SK-N-SH treated with all-trans-retinoic acid at 6 μM for 48 hours (cell line): Measurements from ENCODE around the gene CRYGB.
"Not testable (repeated sequence)": the region's sequence is repeated elsewhere in the genome, so short reads cannot be mapped to it uniquely, and the experiment has no call there.

Experiments used
- ATAC-seq: fragments of 200-7000 bp; cut with Tn5 transposase; 3 replicates; pipeline ENCODE4 v1.9.1; 2020; ENCODE audit warnings: mild to moderate bottlenecking, moderate library complexity
- ARNTL ChIP-seq: fragments of 450-650 bp; formaldehyde crosslinking; IDR thresholded peaks from 2 replicates; pipeline ENCODE4 v1.5.0; 2020; ENCODE audit warnings: low read depth, mild to moderate bottlenecking, moderate library complexity, borderline replicate concordance
- BACH2 ChIP-seq: fragments of 250-450 bp; sonication (Bioruptor Pico); IDR thresholded peaks from 2 replicates; pipeline ENCODE4 v1.9.0; 2021; ENCODE audit warnings: mild to moderate bottlenecking, borderline replicate concordance
- CREB5 ChIP-seq: fragments of 250-450 bp; sonication (Bioruptor Pico); IDR thresholded peaks from 2 replicates; pipeline ENCODE4 v1.5.1; 2020; ENCODE audit warnings: low read depth, mild to moderate bottlenecking, moderate library complexity
- CSRNP3 ChIP-seq: fragments of 250-450 bp; sonication (Bioruptor Pico); IDR thresholded peaks from 2 replicates; pipeline ENCODE4 v1.5.1; 2021; ENCODE audit warnings: mild to moderate bottlenecking, moderate library complexity
- ESRRG ChIP-seq: fragments of 250-450 bp; sonication (Bioruptor Pico); IDR thresholded peaks from 2 replicates; pipeline ENCODE4 v1.6.1; 2021; ENCODE audit warnings: mild to moderate bottlenecking
- GLIS3 ChIP-seq: fragments of 250-450 bp; sonication (Bioruptor Pico); IDR thresholded peaks from 2 replicates; pipeline ENCODE4 v1.5.0; 2020; ENCODE audit warnings: mild to moderate bottlenecking, moderate library complexity
- ISL1 ChIP-seq: fragments of 250-450 bp; sonication (Bioruptor Pico); IDR thresholded peaks from 2 replicates; pipeline ENCODE4 v2.1.2; 2022; ENCODE audit warnings: mild to moderate bottlenecking, moderate library complexity
- PATZ1 ChIP-seq: fragments of 250-450 bp; sonication (Bioruptor Pico); IDR thresholded peaks from 2 replicates; pipeline ENCODE4 v1.8.0; 2020; ENCODE audit warnings: mild to moderate bottlenecking, moderate library complexity, borderline replicate concordance
- POU6F1 ChIP-seq: fragments of 250-450 bp; sonication (Bioruptor Pico); IDR thresholded peaks from 2 replicates; pipeline ENCODE4 v1.8.0; 2021; ENCODE audit warnings: low read depth, mild to moderate bottlenecking, moderate library complexity, borderline replicate concordance
- PPARA ChIP-seq: fragments of 250-450 bp; sonication (Bioruptor Pico); IDR thresholded peaks from 2 replicates; pipeline ENCODE4 v1.5.0; 2020; ENCODE audit warnings: mild to moderate bottlenecking, borderline replicate concordance
- RARB ChIP-seq: fragments of 250-450 bp; sonication (Bioruptor Pico); IDR thresholded peaks from 2 replicates; pipeline ENCODE4 v1.8.0; 2021; ENCODE audit warnings: mild to moderate bottlenecking, moderate library complexity
- SNAI2 ChIP-seq: fragments of 250-450 bp; sonication (Bioruptor Pico); IDR thresholded peaks from 2 replicates; pipeline ENCODE4 v1.5.0; 2020; ENCODE audit warnings: mild to moderate bottlenecking, moderate library complexity
- TOX ChIP-seq: fragments of 250-450 bp; sonication (Bioruptor Pico); IDR thresholded peaks from 2 replicates; pipeline ENCODE4 v1.8.0; 2021; ENCODE audit warnings: mild to moderate bottlenecking, moderate library complexity, borderline replicate concordance
- ZC3H10 ChIP-seq: fragments of 250-450 bp; sonication (Bioruptor Pico); IDR thresholded peaks from 2 replicates; pipeline ENCODE4 v1.5.1; 2021; ENCODE audit warnings: mild to moderate bottlenecking, moderate library complexity
- ZFP3 ChIP-seq: fragments of 250-450 bp; sonication (Bioruptor Pico); IDR thresholded peaks from 2 replicates; pipeline ENCODE4 v1.5.0; 2020; ENCODE audit warnings: mild to moderate bottlenecking, moderate library complexity
- ZFP30 ChIP-seq: fragments of 450-650 bp; formaldehyde crosslinking; IDR thresholded peaks from 2 replicates; pipeline ENCODE4 v1.5.0; 2022; ENCODE audit warnings: mild to moderate bottlenecking, moderate library complexity
- TF ChIP-seq, protein P1 (sequence below): fragments of 250-450 bp; sonication (Bioruptor Pico); IDR thresholded peaks from 2 replicates; pipeline ENCODE4 v1.5.0; 2020; ENCODE audit warnings: mild to moderate bottlenecking, moderate library complexity

The CRYGB gene

GRCh38 chr2:208118918-208119317 lies 27.0 kb downstream of the CRYGB start:
- no peak for ATAC-seq
- TF ChIP-seq CSRNP3 (CRISPR knock-in tag) (no peak), ZFP3 (CRISPR knock-in tag) (no peak), GLIS3 (CRISPR knock-in tag) (no peak), PPARA (CRISPR knock-in tag) (no peak), PATZ1 (CRISPR knock-in tag) (no peak), BACH2 (CRISPR knock-in tag) (no peak), SNAI2 (CRISPR knock-in tag) (no peak), POU6F1 (CRISPR knock-in tag) (no peak), ZC3H10 (CRISPR knock-in tag) (no peak), ARNTL (CRISPR knock-in tag) (no peak), RARB (CRISPR knock-in tag) (no peak)
- TF ChIP-seq, protein P1, sequence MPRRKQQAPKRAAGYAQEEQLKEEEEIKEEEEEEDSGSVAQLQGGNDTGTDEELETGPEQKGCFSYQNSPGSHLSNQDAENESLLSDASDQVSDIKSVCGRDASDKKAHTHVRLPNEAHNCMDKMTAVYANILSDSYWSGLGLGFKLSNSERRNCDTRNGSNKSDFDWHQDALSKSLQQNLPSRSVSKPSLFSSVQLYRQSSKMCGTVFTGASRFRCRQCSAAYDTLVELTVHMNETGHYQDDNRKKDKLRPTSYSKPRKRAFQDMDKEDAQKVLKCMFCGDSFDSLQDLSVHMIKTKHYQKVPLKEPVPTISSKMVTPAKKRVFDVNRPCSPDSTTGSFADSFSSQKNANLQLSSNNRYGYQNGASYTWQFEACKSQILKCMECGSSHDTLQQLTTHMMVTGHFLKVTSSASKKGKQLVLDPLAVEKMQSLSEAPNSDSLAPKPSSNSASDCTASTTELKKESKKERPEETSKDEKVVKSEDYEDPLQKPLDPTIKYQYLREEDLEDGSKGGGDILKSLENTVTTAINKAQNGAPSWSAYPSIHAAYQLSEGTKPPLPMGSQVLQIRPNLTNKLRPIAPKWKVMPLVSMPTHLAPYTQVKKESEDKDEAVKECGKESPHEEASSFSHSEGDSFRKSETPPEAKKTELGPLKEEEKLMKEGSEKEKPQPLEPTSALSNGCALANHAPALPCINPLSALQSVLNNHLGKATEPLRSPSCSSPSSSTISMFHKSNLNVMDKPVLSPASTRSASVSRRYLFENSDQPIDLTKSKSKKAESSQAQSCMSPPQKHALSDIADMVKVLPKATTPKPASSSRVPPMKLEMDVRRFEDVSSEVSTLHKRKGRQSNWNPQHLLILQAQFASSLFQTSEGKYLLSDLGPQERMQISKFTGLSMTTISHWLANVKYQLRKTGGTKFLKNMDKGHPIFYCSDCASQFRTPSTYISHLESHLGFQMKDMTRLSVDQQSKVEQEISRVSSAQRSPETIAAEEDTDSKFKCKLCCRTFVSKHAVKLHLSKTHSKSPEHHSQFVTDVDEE (CRISPR knock-in tag): no peak

DNA sequence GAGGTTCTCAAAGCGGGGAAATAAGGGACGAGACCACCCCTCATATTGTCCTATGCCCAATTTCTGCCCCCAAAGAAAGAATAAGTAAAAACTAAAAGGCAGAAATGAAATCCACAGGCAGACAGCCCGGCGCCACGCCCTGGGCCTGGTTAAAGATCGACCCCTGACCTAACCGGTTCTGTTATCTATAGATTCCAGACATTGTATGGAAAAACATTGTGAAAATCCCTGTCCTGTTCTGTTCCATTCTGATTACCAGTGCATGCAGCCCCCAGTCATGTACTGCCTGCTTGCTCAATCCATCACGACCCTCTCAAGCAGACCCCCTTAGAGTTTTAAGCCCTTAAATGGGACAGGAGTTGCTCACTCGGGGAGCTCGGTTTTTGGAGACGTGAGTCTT lies 28.6 kb downstream of the CRYGB start:
- not testable (repeated sequence) for ATAC-seq

GRCh38 chr2:208112969-208113368 lies 33.0 kb downstream of the CRYGB start:
- ATAC-seq: no peak
- TF ChIP-seq ZC3H10 (CRISPR knock-in tag) (no peak), GLIS3 (CRISPR knock-in tag) (no peak), TOX (no peak), RARB (CRISPR knock-in tag) (no peak), CSRNP3 (CRISPR knock-in tag) (no peak), ARNTL (CRISPR knock-in tag) (no peak), ISL1 (CRISPR knock-in tag) (no peak), SNAI2 (CRISPR knock-in tag) (no peak), ZFP30 (CRISPR knock-in tag) (no peak), ESRRG (CRISPR knock-in tag) (no peak), CREB5 (no peak)
- TF ChIP-seq, all 23 proteins: peak for 0

DNA sequence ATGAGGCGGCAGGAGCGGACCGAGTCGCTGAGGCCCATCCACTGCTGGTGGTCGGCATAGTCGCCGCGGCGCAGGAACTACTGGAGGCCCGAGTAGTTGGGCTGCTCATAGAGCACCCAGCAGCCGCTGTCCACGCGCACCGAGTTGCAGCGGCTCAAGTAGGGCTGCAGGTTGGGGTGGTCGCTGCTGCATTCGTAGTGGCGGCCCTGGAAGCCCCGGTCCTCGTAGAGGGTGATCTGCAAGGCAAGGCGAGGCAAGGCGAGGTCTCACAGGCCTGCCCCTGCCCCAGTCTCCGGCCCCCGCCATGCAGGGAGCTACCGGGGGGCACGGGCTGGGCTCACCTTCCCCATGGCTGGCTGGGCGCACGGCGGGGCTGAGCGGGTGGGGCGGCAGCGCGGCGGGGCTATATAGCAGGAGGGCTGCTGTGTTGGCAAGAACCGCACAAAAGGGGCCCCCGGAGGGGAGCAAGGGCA lies 33.6 kb downstream of the CRYGB start:
- not testable (repeated sequence) for ATAC-seq
